Memory B cell (primary cell): ENCODE results near the gene SNX3.
"Not testable (repeated sequence)": the region's sequence is repeated elsewhere in the genome, so short reads cannot be mapped to it uniquely, and the experiment has no call there.

Source experiments
- ATAC-seq: fragments of 150-1000 bp; cut with Tn5 transposase; 2 replicates; pipeline ENCODE4 v1.10.0; 2021; ENCODE audit warnings: low read depth, mild to moderate bottlenecking, moderate library complexity
- DNase-seq, 2 donors: peaks; one replicate each; pipeline ENCODE4 v3.0.0; 2022; ENCODE audit warnings: low spot score in 2 of 2
- H3K27ac Mint-ChIP-seq: one replicate; pipeline ENCODE4 v1.8.0; 2022; ENCODE audit warnings: mild to moderate bottlenecking, moderate library complexity, mixed read lengths
- H3K27me3 Mint-ChIP-seq: one replicate; pipeline ENCODE4 v1.8.0; 2022; ENCODE audit warnings: mixed read lengths
- H3K36me3 Mint-ChIP-seq: one replicate; pipeline ENCODE4 v1.8.0; 2022; ENCODE audit warnings: mild to moderate bottlenecking, mixed read lengths
- H3K4me1 Mint-ChIP-seq: one replicate; pipeline ENCODE4 v1.8.0; 2022; ENCODE audit warnings: mixed read lengths
- H3K4me3 Mint-ChIP-seq: one replicate; pipeline ENCODE4 v1.8.0; 2022; ENCODE audit warnings: mild to moderate bottlenecking, moderate library complexity, mixed read lengths
- H3K9me3 Mint-ChIP-seq: one replicate; pipeline ENCODE4 v1.8.0; 2022; ENCODE audit warnings: mixed read lengths

The SNX3 gene

GRCh38 chr6:108260809-108261569 is at the start of gene SNX3:
Gene SNX3 (minus strand): TSS chr6:108261040. CDS start chr6:108260921, 119 bp downstream.
- Mint-ChIP-seq H3K27ac (peak within 1 kb of the TSS; percentile 93), H3K36me3 (peaks cover 2% of the 10 kb centered on the region), H3K4me1 (peaks cover 7% of the 10 kb centered on the region), H3K9me3 (no peaks in the 10 kb centered on the region), H3K4me3 (peak within 1 kb of the TSS; percentile 92), H3K27me3 (no peaks in the 10 kb centered on the region)
- peak; percentile 95 for DNase-seq
- ATAC-seq, result peak; percentile 83

GRCh38 chr6:108309844-108310243 is 49.0 kb upstream of the SNX3 start:
- DNase-seq (no peak), ATAC-seq (peak; percentile 56)
- H3K4me3 Mint-ChIP-seq, result no peak overlapping the region
- peaks cover 21% of the 10 kb centered on the region for H3K4me1 Mint-ChIP-seq
- H3K36me3 Mint-ChIP-seq, result peaks cover 5% of the 10 kb centered on the region
- H3K27ac Mint-ChIP-seq, result no peak overlapping the region
- H3K9me3 Mint-ChIP-seq, result no peaks in the 10 kb centered on the region
- no peaks in the 10 kb centered on the region for H3K27me3 Mint-ChIP-seq

GRCh38 chr6:108308641-108309040 is 47.8 kb upstream of the SNX3 start:
- not testable (repeated sequence) for DNase-seq, H3K36me3 Mint-ChIP-seq, H3K27ac Mint-ChIP-seq, ATAC-seq, H3K27me3 Mint-ChIP-seq, H3K9me3 Mint-ChIP-seq, H3K4me3 Mint-ChIP-seq
- peaks cover 19% of the 10 kb centered on the region for H3K4me1 Mint-ChIP-seq

- no peak overlapping the region for H3K4me3 Mint-ChIP-seq
- no peaks in the 10 kb centered on the region for H3K27me3 Mint-ChIP-seq
- H3K4me1 Mint-ChIP-seq, result peaks cover 8% of the 10 kb centered on the region
- no peak overlapping the region for H3K27ac Mint-ChIP-seq
- no peak for DNase-seq
- H3K36me3 Mint-ChIP-seq, result peaks cover 4% of the 10 kb centered on the region
- no peaks in the 10 kb centered on the region for H3K9me3 Mint-ChIP-seq
- no peak for ATAC-seq
These were observed 43.8 kb upstream of the SNX3 start for GRCh38 chr6:108304646-108305045.

GRCh38 chr6:108302386-108302785 is 41.5 kb upstream of the SNX3 start:
- peaks cover 13% of the 10 kb centered on the region for H3K4me1 Mint-ChIP-seq

GRCh38 chr6:108295676-108296075 is 34.8 kb upstream of the SNX3 start:
- ATAC-seq (no peak), DNase-seq (no peak)
- Mint-ChIP-seq H3K27me3 (no peaks in the 10 kb centered on the region), H3K27ac (peak overlapping the region; percentile 98), H3K4me3 (peak overlapping the region; percentile 94), H3K36me3 (peaks cover 1% of the 10 kb centered on the region), H3K9me3 (no peaks in the 10 kb centered on the region), H3K4me1 (peaks cover 18% of the 10 kb centered on the region)

More at GRCh38 chr6:108302386-108302785, 41.5 kb upstream of the SNX3 start:
- Mint-ChIP-seq H3K9me3 (no peaks in the 10 kb centered on the region), H3K4me3 (no peak overlapping the region), H3K27me3 (no peaks in the 10 kb centered on the region), H3K36me3 (peaks cover 4% of the 10 kb centered on the region), H3K27ac (no peak overlapping the region)
- DNase-seq, result no peak
- ATAC-seq, result no peak

GRCh38 chr6:108294727-108295625 is 34.1 kb upstream of the SNX3 start, which contains the start of gene AFG1L:
Gene AFG1L (plus strand): TSS chr6:108295054. CDS start chr6:108295080, 26 bp downstream.
- Mint-ChIP-seq H3K9me3 (no peaks in the 10 kb centered on the region), H3K27ac (peak within 1 kb of the TSS; percentile 98), H3K36me3 (peaks cover 1% of the 10 kb centered on the region), H3K27me3 (no peaks in the 10 kb centered on the region), H3K4me1 (peaks cover 18% of the 10 kb centered on the region), H3K4me3 (peak within 1 kb of the TSS; percentile 94)
- DNase-seq (peak; percentile 80 to 92), ATAC-seq (peak; percentile 87)

GRCh38 chr6:108294297-108294726 is 33.5 kb upstream of the SNX3 start:
- peaks cover 17% of the 10 kb centered on the region for H3K4me1 Mint-ChIP-seq
- H3K4me3 Mint-ChIP-seq, result peak overlapping the region; percentile 94
- peaks cover 1% of the 10 kb centered on the region for H3K36me3 Mint-ChIP-seq
- no peak for DNase-seq
- no peaks in the 10 kb centered on the region for H3K9me3 Mint-ChIP-seq
- peak; percentile 49 for ATAC-seq
- H3K27me3 Mint-ChIP-seq, result no peaks in the 10 kb centered on the region
- peak overlapping the region; percentile 98 for H3K27ac Mint-ChIP-seq

GRCh38 chr6:108293527-108294296 is 32.9 kb upstream of the SNX3 start:
- Mint-ChIP-seq H3K4me1 (peaks cover 16% of the 10 kb centered on the region), H3K9me3 (no peaks in the 10 kb centered on the region), H3K27ac (peak overlapping the region; percentile 98), H3K36me3 (peaks cover 1% of the 10 kb centered on the region), H3K4me3 (peak overlapping the region; percentile 94), H3K27me3 (no peaks in the 10 kb centered on the region)
- DNase-seq, result no peak
- no peak for ATAC-seq

- Mint-ChIP-seq H3K27ac (peak overlapping the region; percentile 46), H3K4me1 (peaks cover 13% of the 10 kb centered on the region)
- H3K36me3 Mint-ChIP-seq, DNase-seq, H3K9me3 Mint-ChIP-seq, ATAC-seq, H3K4me3 Mint-ChIP-seq, H3K27me3 Mint-ChIP-seq: not testable (repeated sequence)
These were observed 31.7 kb upstream of the SNX3 start for GRCh38 chr6:108292561-108292960.

- H3K4me1 Mint-ChIP-seq, result peaks cover 13% of the 10 kb centered on the region
- no peak for ATAC-seq
- no peak for DNase-seq
- H3K36me3 Mint-ChIP-seq, result peaks cover 1% of the 10 kb centered on the region
- no peaks in the 10 kb centered on the region for H3K9me3 Mint-ChIP-seq
- H3K27me3 Mint-ChIP-seq, result no peaks in the 10 kb centered on the region
- no peak overlapping the region for H3K4me3 Mint-ChIP-seq
- no peak overlapping the region for H3K27ac Mint-ChIP-seq
These were observed 30.3 kb upstream of the SNX3 start for GRCh38 chr6:108291091-108291490.

GRCh38 chr6:108288742-108289141 is 27.9 kb upstream of the SNX3 start:
- H3K9me3 Mint-ChIP-seq, result no peaks in the 10 kb centered on the region
- DNase-seq (no peak), ATAC-seq (no peak)
- H3K4me1 Mint-ChIP-seq, result peaks cover 7% of the 10 kb centered on the region
- H3K4me3 Mint-ChIP-seq, result no peak overlapping the region
- no peaks in the 10 kb centered on the region for H3K36me3 Mint-ChIP-seq
- H3K27me3 Mint-ChIP-seq, result no peaks in the 10 kb centered on the region
- peak overlapping the region; percentile 51 for H3K27ac Mint-ChIP-seq

GRCh38 chr6:108287373-108287772 is 26.5 kb upstream of the SNX3 start:
- Mint-ChIP-seq H3K36me3 (no peaks in the 10 kb centered on the region), H3K27me3 (no peaks in the 10 kb centered on the region), H3K9me3 (no peaks in the 10 kb centered on the region), H3K4me1 (peaks cover 7% of the 10 kb centered on the region), H3K4me3 (no peak overlapping the region), H3K27ac (no peak overlapping the region)
- ATAC-seq (no peak), DNase-seq (no peak)
